CD4-positive, CD25-positive, alpha-beta regulatory T cell (primary cell): ENCODE data around the gene CCDC184. TPM values are rescaled to one million over a fixed set of nuclear protein-coding genes. Genes with fewer than 3 reads are reported as not detected.

Experiments used
- ATAC-seq, 2 donors: fragments of 150-1000 bp; cut with Tn5 transposase; one replicate each; pipeline ENCODE4 v1.10.0; 2021; ENCODE audit warnings: low read depth in 2 of 2, moderate number of reproducible peaks in 2 of 2, moderate library complexity in 1 of 2
- DNase-seq, 3 donors: peaks; one replicate each; pipeline versions ENCODE4 v3.0.0 to v3.0.0-alpha.2; 2012 to 2022; ENCODE audit warnings: mixed read lengths in 1 of 3
- H3K27ac ChIP-seq: one replicate; pipeline ENCODE4 v1.7.0; 2013; ENCODE audit warnings: mild to moderate bottlenecking, low read length; ENCODE audit not compliant: insufficient read depth, poor library complexity, severe bottlenecking
- H3K27me3 ChIP-seq: one replicate; pipeline ENCODE4 v1.7.0; 2013; ENCODE audit warnings: low read length; ENCODE audit not compliant: control insufficient read depth, insufficient read depth
- H3K36me3 ChIP-seq: one replicate; pipeline ENCODE4 v1.7.0; 2013; ENCODE audit warnings: mild to moderate bottlenecking, low read length, moderate library complexity; ENCODE audit not compliant: control insufficient read depth, insufficient read depth
- H3K4me1 ChIP-seq: 2 replicates; pipeline ENCODE4 v1.7.0; 2013; ENCODE audit warnings: mild to moderate bottlenecking, low read length; ENCODE audit not compliant: insufficient read depth, control insufficient read depth, poor library complexity, severe bottlenecking
- H3K4me3 ChIP-seq: one replicate; pipeline ENCODE4 v1.7.0; 2013; ENCODE audit warnings: low read depth, mild to moderate bottlenecking, low read length, moderate library complexity
- H3K9me3 ChIP-seq, 2 experiments: 1 replicate in 1 of 2; 2 replicates in 1 of 2; pipeline ENCODE4 v1.7.0; 2013; ENCODE audit warnings: low read length in 2 of 2, mild to moderate bottlenecking in 1 of 2, moderate library complexity in 1 of 2; ENCODE audit not compliant: control insufficient read depth in 2 of 2
- H3K27ac Mint-ChIP-seq, 3 donors: one replicate each; pipeline ENCODE4 v1.8.0; 2020 to 2022; ENCODE audit warnings: mild to moderate bottlenecking in 3 of 3, mixed read lengths in 3 of 3, moderate library complexity in 2 of 3
- H3K27me3 Mint-ChIP-seq: one replicate; pipeline ENCODE4 v1.8.0; 2022; ENCODE audit warnings: mild to moderate bottlenecking, mixed read lengths
- H3K36me3 Mint-ChIP-seq: one replicate; pipeline ENCODE4 v1.8.0; 2020; ENCODE audit warnings: mixed read lengths
- H3K4me1 Mint-ChIP-seq, 4 donors: one replicate each; pipeline ENCODE4 v1.8.0; 2020 to 2022; ENCODE audit warnings: mixed read lengths in 4 of 4, mild to moderate bottlenecking in 1 of 4
- H3K4me3 Mint-ChIP-seq, 4 donors: one replicate each; pipeline ENCODE4 v1.8.0; 2020 to 2022; ENCODE audit warnings: mild to moderate bottlenecking in 4 of 4, mixed read lengths in 4 of 4, moderate library complexity in 3 of 4
- H3K9me3 Mint-ChIP-seq, 7 donors: one replicate each; pipeline ENCODE4 v1.8.0; 2020 to 2022; ENCODE audit warnings: mixed read lengths in 7 of 7, mild to moderate bottlenecking in 3 of 7, moderate library complexity in 2 of 7
- polyA plus RNA-seq, 4 donors: library from polyadenylated mRNA; unstranded; fragments of 300-500 nt; fragmentation: Illumina TruSeq; gene quantifications; one replicate each; pipeline ENCODE4 v1.2.3, GENCODE V29; 2021
- total RNA-seq: library from RNA; stranded (reverse); gene quantifications from one replicate; pipeline ENCODE4 v1.2.3, GENCODE V29; 2022

The CCDC184 gene
- total and polyA plus RNA-seq, 5 donors from 2014 or later, result 0.15 to 1.6 (median 0.18) TPM

DNA sequence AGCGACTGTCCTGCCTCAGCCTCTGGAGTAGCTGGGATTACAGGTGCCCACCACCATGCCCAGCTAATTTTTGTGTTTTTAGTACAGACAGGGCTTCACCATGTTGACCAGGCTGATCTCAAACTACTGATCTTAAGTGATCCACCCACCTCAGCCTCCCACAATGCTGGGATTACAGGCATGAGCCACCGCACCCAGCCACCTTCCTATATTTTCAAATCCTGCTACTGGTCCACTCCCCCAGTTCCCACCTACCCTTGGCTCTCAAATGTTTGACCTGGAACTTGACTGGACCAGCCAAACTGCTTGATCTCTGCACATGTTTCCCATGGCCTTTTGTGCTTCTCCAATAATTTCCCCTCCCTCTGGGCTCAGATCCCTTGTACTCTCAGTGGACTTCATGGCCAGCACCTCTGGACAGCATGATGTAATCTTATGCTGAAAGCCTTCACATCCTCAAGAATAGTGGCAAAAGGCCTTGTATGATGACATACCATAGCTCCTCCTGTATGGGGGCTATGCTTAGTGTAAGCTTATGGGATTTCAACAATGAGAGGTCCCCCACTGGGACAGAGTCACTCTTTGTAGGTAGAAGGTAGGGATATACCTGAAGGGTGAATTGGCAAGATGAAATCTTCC, 2.5 kb upstream of the CCDC184 start:
- Histone ChIP-seq H3K4me3 (no peak overlapping the region), H3K9me3 (no peaks in the 10 kb centered on the region), H3K36me3 (no peaks in the 10 kb centered on the region), H3K27ac (no peak overlapping the region), H3K4me1 (peaks cover 25% of the 10 kb centered on the region), H3K27me3 (peaks cover 28% of the 10 kb centered on the region)
- H3K9me3 Mint-ChIP-seq, result no peaks in the 10 kb centered on the region
- H3K36me3 Mint-ChIP-seq, result no peaks in the 10 kb centered on the region
- ATAC-seq (no peak), DNase-seq (no peak)
- peaks cover 0 to 24% (median 5%) of the 10 kb centered on the region in 4 donors for H3K4me1 Mint-ChIP-seq
- peak overlapping the region in 2 of 4 donors; percentile 81 to 90 for H3K4me3 Mint-ChIP-seq
- H3K27ac Mint-ChIP-seq, result no peak overlapping the region
- peaks cover 92% of the 10 kb centered on the region for H3K27me3 Mint-ChIP-seq

DNA sequence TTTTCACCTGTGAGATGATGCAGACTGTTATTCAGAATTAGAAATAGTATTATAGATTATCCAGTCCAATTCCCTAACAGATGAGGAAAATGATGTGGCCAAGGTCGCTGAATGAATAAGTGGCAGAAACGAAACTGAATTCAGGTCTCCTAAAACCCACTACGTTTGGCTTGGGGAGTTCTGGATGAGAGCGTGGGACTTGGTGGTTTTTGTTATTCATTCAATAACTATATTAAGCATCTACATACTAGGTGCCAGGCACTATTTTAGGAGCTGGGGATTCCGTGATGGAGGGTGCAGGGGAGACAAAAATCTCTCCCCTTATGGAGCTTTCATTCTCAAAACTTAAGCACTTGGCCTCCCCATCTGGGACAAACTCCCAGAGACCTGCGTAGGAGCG, 813 bp upstream of the CCDC184 start:
- DNase-seq (no peak), ATAC-seq (no peak)
- peak overlapping the region; percentile 19 for H3K27ac ChIP-seq
- peaks cover 25% of the 10 kb centered on the region for H3K4me1 ChIP-seq
- peaks cover 88% of the 10 kb centered on the region for H3K27me3 Mint-ChIP-seq
- peak overlapping the region; percentile 89 for H3K4me3 ChIP-seq
- H3K9me3 ChIP-seq, result no peaks in the 10 kb centered on the region
- H3K9me3 Mint-ChIP-seq, result no peaks in the 10 kb centered on the region
- H3K27ac Mint-ChIP-seq, result peak overlapping the region; percentile 5 to 84 (median 80)
- peak overlapping the region; percentile 90 to 95 (median 94) for H3K4me3 Mint-ChIP-seq
- peaks cover 17% of the 10 kb centered on the region for H3K27me3 ChIP-seq
- peaks cover 0 to 24% (median 5%) of the 10 kb centered on the region in 4 donors for H3K4me1 Mint-ChIP-seq
- H3K36me3 ChIP-seq, result no peaks in the 10 kb centered on the region
- H3K36me3 Mint-ChIP-seq, result no peaks in the 10 kb centered on the region

DNA sequence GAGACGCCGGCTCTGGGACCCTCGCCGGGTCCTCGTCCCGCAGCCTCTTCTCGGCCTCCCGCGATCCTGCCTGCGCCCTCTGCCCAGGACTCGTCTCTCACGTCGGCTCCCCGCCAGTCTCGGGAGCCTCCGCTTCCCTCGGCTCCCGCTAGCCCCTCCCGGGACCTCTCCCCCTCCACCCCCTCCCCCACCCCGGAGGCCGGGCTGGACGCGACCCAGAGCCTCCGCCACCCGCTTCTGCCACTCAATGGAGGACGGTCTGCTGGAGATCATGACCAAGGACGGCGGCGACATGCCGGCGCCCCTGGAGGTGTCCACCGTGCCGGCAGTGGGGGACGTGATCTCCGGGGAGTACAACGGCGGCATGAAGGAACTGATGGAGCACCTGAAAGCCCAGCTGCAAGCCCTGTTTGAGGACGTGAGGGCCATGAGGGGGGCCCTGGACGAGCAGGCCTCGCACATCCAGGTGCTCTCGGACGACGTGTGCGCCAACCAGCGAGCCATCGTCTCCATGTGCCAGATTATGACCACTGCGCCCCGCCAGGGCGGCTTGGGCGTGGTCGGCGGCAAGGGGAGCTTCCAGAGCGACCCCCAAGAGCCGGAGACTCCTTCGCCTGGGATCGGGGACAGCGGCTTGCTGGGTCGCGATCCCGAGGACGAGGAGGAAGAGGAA, 568 bp downstream of the CCDC184 start:
- Mint-ChIP-seq H3K27ac (no peak overlapping the region), H3K9me3 (no peaks in the 10 kb centered on the region), H3K4me3 (peak overlapping the region; percentile 88 to 95 (median 92)), H3K27me3 (peaks cover 77% of the 10 kb centered on the region), H3K4me1 (peaks cover 0 to 24% (median 5%) of the 10 kb centered on the region in 4 donors), H3K36me3 (no peaks in the 10 kb centered on the region)
- Histone ChIP-seq H3K36me3 (no peaks in the 10 kb centered on the region), H3K9me3 (no peaks in the 10 kb centered on the region), H3K4me3 (no peak overlapping the region), H3K27ac (no peak overlapping the region), H3K4me1 (peaks cover 25% of the 10 kb centered on the region), H3K27me3 (peaks cover 17% of the 10 kb centered on the region)
- ATAC-seq (no peak), DNase-seq (peak in 1 of 3 donors; percentile 4)

DNA sequence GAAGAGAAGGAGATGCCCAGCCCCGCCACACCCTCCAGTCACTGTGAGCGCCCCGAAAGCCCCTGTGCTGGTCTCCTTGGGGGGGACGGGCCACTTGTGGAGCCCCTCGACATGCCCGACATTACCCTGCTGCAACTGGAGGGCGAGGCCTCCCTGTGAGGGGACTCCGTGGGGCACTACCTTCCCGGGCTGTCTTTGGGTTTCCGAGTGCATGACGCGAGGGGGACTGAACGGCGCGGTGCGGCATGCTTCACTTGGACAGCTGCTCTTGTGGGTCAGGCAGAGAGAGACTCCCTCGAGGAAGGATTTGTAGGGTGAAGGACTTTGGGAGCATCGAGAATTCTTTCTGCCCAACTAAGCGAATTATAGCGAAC, 1.1 kb downstream of the CCDC184 start:
- H3K27me3 Mint-ChIP-seq, result peaks cover 77% of the 10 kb centered on the region
- ATAC-seq, result no peak
- Histone ChIP-seq H3K27ac (no peak overlapping the region), H3K36me3 (no peaks in the 10 kb centered on the region), H3K27me3 (peaks cover 17% of the 10 kb centered on the region), H3K4me1 (peaks cover 25% of the 10 kb centered on the region), H3K9me3 (no peaks in the 10 kb centered on the region), H3K4me3 (no peak overlapping the region)
- DNase-seq, result no peak
- H3K4me1 Mint-ChIP-seq, result peaks cover 0 to 24% (median 7%) of the 10 kb centered on the region in 4 donors
- H3K36me3 Mint-ChIP-seq, result no peaks in the 10 kb centered on the region
- no peaks in the 10 kb centered on the region for H3K9me3 Mint-ChIP-seq
- H3K4me3 Mint-ChIP-seq, result peak overlapping the region; percentile 64 to 88 (median 77)
- H3K27ac Mint-ChIP-seq, result peak overlapping the region in 1 of 3 donors; percentile 43

DNA sequence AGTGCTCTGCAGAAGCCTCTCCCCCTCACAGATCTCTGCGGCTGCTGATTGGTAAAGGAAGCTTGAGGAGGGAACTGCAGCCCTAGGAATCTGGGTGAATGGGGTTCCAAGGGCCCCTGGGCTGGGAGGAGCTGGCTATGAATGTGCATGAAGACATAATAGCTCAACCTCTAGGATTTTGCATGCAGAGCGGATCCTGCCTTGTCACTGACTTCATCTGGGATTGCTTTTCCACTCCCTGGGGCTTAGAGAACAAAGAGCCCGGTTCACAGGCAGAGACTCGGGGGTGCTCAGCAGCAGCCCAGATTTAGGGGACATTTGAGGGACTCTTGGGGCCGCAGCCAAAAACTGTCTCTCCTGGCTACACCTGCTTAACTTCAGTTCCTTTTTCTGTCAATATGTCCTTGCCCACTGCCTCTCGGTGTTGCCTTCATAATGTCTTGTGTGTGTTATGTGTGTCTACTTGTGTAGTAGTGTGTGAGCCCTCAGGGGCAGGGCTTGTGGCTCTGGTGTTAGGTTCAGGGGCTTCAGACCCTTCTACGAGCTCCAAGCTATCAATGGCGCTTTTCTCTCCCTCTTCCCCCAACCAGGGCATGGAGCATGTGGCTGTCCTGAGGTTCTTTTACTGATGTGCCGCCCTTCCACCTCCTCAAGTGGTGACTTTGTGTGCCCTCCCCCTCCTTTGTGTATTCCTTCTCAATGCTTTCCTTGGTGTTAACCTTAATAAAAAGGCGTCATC, 1.9 kb downstream of the CCDC184 start:
- Mint-ChIP-seq H3K9me3 (no peaks in the 10 kb centered on the region), H3K4me1 (peaks cover 0 to 24% (median 9%) of the 10 kb centered on the region in 4 donors), H3K36me3 (no peaks in the 10 kb centered on the region), H3K27ac (peak overlapping the region in 1 of 3 donors; percentile 38), H3K27me3 (peaks cover 76% of the 10 kb centered on the region), H3K4me3 (peak overlapping the region; percentile 64 to 88 (median 77))
- Histone ChIP-seq H3K36me3 (no peaks in the 10 kb centered on the region), H3K27ac (no peak overlapping the region), H3K9me3 (no peaks in the 10 kb centered on the region), H3K27me3 (peaks cover 19% of the 10 kb centered on the region), H3K4me3 (no peak overlapping the region), H3K4me1 (peaks cover 25% of the 10 kb centered on the region)
- ATAC-seq (no peak), DNase-seq (no peak)

DNA sequence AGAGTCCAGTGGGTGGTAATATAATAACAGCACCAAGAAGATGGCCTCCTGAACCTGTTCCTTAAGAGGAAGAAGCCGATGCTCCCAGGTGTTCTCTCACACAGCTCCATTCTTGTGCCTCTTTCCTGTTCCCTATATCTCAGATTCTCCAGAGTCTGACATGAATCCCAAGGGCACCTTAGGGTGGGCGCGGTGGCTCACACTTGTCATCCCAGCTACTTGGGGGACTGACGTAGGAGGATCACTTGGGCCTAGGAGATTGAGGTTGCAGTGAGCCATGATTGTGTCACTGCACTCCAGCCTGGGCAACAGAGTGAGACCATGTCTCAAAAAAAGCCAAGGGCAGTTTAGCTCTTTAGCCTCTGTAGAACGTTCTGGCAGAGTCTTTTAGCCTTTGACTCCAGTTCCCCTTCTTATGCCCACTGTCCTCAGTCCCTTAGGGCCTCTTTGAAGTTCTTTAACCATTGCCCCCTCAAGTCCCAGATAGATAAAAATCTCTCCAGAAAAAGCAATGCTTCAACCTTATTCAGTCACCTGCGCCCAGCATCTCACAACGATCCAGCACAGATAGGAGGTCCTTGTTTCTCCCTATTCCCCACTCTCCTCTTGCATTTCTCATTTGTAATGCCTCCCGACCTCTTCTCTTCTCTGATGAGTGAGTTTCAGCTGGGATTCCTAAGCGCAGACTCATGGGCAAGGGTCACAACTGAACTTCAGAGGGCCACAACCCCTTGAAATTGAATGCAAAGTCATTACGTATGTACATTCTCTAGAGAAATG, 4.7 kb downstream of the CCDC184 start:
- Histone ChIP-seq H3K27me3 (peaks cover 13% of the 10 kb centered on the region), H3K36me3 (no peaks in the 10 kb centered on the region), H3K9me3 (no peaks in the 10 kb centered on the region), H3K4me1 (peaks cover 18% of the 10 kb centered on the region), H3K4me3 (no peak overlapping the region), H3K27ac (no peak overlapping the region)
- Mint-ChIP-seq H3K9me3 (no peaks in the 10 kb centered on the region), H3K4me1 (peaks cover 0 to 11% (median 6%) of the 10 kb centered on the region in 4 donors), H3K4me3 (no peak overlapping the region), H3K27me3 (peaks cover 59% of the 10 kb centered on the region), H3K27ac (peak overlapping the region in 1 of 3 donors; percentile 75), H3K36me3 (no peaks in the 10 kb centered on the region)
- DNase-seq, result no peak
- no peak for ATAC-seq
